ENCODE data around the gene SEMA6B. TPM values are rescaled to one million over a fixed set of nuclear protein-coding genes. Genes with fewer than 3 reads are reported as not detected.

The SEMA6B gene
- total RNA-seq, 1 experiment from 2014 or later = 38.4 TPM

- no peak overlapping the region for H4K5ac ChIP-seq (ENCODE audit: insufficient read length, low read depth, low read length)
- no peak overlapping the region for H3K56ac ChIP-seq (ENCODE audit: insufficient read length, low read depth, low read length)
- H3K4ac ChIP-seq (ENCODE audit: low read depth, low read length) = no peak overlapping the region
- no peak overlapping the region for H3K14ac ChIP-seq (ENCODE audit: insufficient read depth, low read length)
- H3K23ac ChIP-seq (ENCODE audit: insufficient read length, low read depth, low read length) = no peak overlapping the region
- H2BK15ac ChIP-seq (ENCODE audit: low read depth, low read length) = no peak overlapping the region
- no peak overlapping the region for H3K27ac ChIP-seq (ENCODE audit: insufficient read length, low read depth, low read length)
- no peak overlapping the region for H2AK5ac ChIP-seq (ENCODE audit: insufficient read length, low read length)
- Mint-ChIP-seq H3K9me3 (no peaks in the 10 kb centered on the region), H3K4me1 (no peaks in the 10 kb centered on the region), H3K27ac (no peak overlapping the region), H3K4me3 (no peak overlapping the region), H3K36me3 (ENCODE audit: insufficient read depth in 1 of 3, low read depth in 3 of 3) (peaks cover 18 to 48% (median 43%) of the 10 kb centered on the region in 3 experiments; a peak in 6 of 7 replicates), H3K27me3 (ENCODE audit: low read depth) (no peaks in the 10 kb centered on the region)
- H3K4me2 ChIP-seq (ENCODE audit: insufficient read depth, insufficient read length, low read length) = no peak overlapping the region
- no peaks in the 10 kb centered on the region for H3K79me2 ChIP-seq (ENCODE audit: insufficient read depth, low read length)
- H2AFZ ChIP-seq (ENCODE audit: low read length) = no peak overlapping the region
- no peaks in the 10 kb centered on the region for H3K9me3 ChIP-seq (ENCODE audit: control insufficient read depth, low read depth, low read length)
- TF ChIP-seq CTCF (conservative IDR thresholded peaks at IDR 0.05) = no peak
- WGBS (ENCODE audit: extremely low coverage, insufficient read length, low lambda C conversion rate) = no CpG with 5 or more reads among the region's 18 CpGs
- H3K27me3 ChIP-seq (ENCODE audit: insufficient read depth, low read length) = no peaks in the 10 kb centered on the region
- H4K8ac ChIP-seq (replicated peaks; ENCODE audit: insufficient read length, low read depth, low read length) = no peak overlapping the region
- no peak overlapping the region for H2BK5ac ChIP-seq (ENCODE audit: insufficient read length, low read length)
- no peak overlapping the region for H2BK12ac ChIP-seq (ENCODE audit: insufficient read length, low read depth, low read length)
- no peaks in the 10 kb centered on the region for H3K4me1 ChIP-seq (ENCODE audit: insufficient read depth, low read length)
- no peaks in the 10 kb centered on the region for H3K79me1 ChIP-seq (ENCODE audit: insufficient read depth, low read depth, low read length, poor library complexity, severe bottlenecking)
- no peak overlapping the region for H3K18ac ChIP-seq (ENCODE audit: insufficient read length, low read depth, low read length)
- H3K23me2 ChIP-seq (ENCODE audit: insufficient read length, low read depth, low read length, poor library complexity, severe bottlenecking) = no peaks in the 10 kb centered on the region
- no peak overlapping the region for H2BK20ac ChIP-seq (ENCODE audit: low read depth, low read length, poor library complexity, severe bottlenecking)
- H3T11ph ChIP-seq (ENCODE audit: low read length) = no peak overlapping the region
- peaks cover 3% of the 10 kb centered on the region for H4K20me1 ChIP-seq (ENCODE audit: control insufficient read depth, insufficient read depth, insufficient read length)
- H3K9ac ChIP-seq (ENCODE audit: extremely low read depth, insufficient read length, low read length) = no peak overlapping the region
- no peak for DNase-seq
- no peak overlapping the region for H2BK120ac ChIP-seq (ENCODE audit: low read depth, low read length, poor library complexity, severe bottlenecking)
- no peak overlapping the region for H4K91ac ChIP-seq (ENCODE audit: insufficient read length, low read depth, low read length)
These were observed 63.2 kb downstream of the SEMA6B start for GRCh38 chr19:4496304-4496703.

Data from H9 (cell line).